CD4-positive, alpha-beta T cell treated with Interleukin-15 for 4 hours (primary cell): ENCODE data around the gene RBMS3.

Experiments used
- DNase-seq: peaks from one replicate; pipeline ENCODE4 v3.0.0-alpha.2; 2020; ENCODE audit warnings: low spot score

Gene RBMS3

DNA sequence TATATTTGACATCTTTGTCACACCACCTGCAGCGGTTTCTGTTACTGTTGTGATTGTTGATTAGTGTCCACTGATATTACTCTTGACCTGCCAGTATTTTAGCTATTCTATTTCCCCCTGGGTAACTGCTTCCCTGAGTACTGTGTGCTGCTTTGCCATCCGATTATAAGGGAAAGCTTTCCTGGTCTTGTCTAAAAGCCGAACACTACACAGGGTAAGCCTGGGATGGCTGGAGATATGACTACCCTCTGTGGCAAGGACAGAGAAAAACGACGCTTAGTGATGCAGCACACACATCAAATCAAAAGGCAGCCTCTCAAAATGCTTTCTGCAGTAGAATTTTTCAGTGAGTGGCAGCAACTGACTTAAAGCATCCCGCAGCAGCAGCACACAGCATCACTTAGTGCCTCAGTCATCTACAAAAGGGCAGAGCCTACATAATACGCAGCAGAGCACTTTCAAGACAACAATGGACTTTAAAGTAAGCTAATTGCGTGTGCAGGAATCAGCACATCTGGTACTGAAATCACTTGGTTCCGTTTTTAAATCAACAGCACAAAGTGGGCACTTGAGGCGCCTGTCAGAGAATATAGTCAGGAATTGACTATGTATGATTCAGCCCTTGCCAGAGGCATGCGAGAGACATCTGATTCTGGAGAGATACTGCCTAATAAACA lies 669.2 kb downstream of the RBMS3 start:
- DNase-seq = no peak

DNA sequence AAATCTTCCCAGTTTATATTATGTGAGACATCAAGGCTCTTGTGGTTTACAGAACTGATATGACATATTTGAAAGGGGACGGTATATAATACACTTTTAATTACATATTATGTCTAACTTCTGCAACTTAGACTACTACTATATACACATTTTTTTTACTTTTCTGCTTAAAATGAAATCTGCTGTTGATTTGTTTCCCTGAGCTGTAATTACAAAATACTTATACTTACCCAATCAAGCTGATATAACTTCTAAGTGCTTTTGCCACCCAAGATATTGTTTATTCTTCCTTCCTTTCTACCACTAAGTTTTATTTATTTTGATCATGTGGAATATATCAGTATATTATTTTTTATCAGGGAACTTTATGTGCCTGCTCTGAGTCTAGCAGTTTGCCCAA lies 671.6 kb downstream of the RBMS3 start:
- DNase-seq = no peak

DNA sequence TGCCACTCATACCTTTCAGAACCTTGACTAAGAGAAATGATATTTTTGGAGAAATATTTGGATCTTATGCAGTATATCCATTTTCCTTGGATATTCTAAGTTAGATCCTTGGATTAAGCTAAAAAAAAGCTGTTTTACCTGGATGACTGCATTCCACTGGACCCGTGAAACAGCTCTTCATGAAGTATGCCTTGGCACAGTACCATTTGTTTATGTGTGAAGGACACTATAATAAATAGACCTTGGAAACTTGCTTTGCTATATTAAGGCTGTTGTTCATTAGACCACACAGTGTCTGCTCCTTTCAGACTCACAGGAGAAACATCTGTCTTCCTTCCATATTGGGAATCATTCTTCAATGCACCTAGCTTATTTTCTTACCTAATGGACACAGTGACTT lies 674.5 kb downstream of the RBMS3 start:
- DNase-seq = no peak

DNA sequence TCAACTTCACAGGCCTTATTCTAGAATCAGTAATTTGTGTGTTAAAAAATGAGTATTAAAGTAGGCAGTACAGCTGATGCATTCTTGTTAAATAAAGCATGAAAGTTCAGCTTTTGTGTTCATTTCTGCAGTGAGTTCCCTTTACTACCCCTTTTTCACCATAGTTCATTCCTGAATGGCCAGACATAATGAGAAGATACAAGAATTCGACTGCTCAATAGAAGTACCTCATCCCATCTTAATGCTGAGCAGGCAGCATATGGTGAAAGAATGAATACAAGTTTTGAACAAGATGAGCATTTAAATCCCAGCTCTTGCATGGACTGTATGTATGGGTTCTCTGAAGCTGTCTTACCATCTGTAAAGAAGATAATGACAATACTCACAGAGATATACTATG lies 677.9 kb downstream of the RBMS3 start:
- no peak for DNase-seq

DNA sequence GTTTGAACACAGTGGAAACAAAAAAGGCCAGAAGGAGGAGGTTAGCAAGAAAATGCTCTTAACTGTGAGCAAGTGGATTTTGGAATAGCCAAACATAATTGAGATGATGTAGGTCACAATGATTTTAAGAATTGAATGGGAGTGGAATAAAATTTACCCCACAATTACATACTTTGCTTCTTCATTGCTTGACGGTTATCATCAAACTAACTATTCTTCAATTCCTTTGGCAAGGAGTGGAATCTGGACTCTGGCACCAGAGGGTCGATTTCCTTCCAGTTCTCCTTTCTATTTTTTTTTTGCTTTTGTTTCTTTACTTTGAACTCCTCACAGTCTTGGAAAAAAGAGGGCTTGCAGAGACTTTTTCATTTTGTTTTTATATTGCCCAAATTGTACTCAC lies 691.0 kb downstream of the RBMS3 start:
- no peak for DNase-seq

DNA sequence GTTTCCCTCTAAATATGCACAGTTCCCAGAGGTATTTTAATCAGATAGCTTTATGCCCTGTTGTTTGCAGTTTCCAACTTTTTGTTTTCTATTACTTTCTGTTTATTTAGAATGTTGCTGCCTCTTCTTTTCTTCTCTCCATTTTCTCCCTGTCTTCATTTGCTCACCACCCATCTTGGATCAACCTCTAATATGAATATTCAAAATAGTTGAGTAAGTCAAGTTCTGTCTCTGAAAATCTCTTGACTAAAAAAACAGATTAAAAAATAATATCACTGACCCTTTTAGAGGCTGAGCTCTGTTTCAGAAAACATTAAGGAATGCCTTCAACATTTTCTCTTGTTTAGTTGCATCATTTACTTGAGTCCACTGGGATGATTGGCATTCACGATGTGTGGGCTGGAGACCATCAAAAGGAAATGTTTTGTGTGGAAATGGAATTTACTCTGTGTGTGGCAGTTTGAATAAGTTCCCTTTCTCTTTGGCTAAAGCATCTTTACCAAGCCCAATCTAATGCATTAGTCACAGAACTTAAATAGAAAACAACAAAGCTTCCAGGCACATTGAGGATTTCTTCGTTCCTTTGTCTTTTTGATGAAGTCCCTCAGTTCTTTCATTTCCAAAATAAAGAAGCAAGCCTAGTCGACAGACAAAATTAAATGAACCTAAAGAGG lies 691.6 kb downstream of the RBMS3 start:
- no peak for DNase-seq

DNA sequence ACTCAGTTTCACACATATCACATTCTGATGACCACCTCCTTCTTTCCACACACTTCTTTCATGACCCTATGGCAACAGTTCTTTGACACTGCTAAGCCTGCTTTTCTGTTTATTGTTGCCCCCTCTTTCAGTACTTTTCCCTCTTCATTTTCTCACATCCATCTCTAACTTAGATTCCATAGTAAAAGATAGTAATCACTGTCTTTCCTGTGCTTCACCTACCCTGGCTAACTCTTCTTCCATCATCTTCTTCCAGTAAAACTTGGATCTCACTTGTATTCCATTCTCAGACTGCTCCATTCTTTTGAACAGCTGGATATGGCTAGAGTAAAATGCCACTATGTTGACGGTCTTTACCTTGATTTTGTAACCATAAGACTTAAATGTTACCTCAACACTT lies 692.9 kb downstream of the RBMS3 start:
- no peak for DNase-seq

DNA sequence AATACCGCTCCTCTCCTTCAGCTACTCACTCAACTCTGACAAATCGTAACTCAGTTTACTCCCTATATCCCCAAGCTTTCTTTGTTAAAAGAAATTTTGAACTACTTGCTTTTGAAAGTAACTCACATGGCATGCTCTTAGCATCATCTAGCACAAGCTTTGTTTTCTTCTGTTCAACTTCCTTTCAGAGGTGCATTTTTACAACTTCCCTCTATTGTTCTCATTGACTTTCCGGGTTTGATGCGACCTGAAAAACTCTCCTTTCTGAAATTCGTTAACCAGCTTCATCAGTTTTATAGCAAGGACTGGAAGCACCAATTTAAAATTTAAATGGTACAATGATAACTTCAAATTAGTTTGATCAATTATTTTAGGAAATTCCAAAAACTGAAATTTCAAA lies 696.0 kb downstream of the RBMS3 start:
- DNase-seq = no peak

DNA sequence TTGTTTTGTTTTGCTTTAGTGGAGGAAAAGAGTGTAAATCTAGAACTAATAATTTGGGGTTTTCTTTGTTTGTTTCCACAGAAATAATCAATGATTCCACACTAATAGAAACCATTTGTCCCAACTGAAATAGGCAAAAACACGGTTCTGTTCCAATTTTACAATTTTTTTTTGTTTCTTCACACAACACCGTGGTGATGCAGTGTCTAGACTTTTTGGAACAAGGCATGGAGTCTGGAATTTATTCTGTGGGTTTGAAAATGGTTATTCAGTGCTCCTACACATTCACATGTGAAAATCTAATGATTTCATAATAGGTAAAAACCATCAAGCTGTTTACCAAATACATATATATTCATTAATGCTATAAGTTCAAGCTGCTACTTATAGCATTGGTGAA lies 696.5 kb downstream of the RBMS3 start:
- no peak for DNase-seq

DNA sequence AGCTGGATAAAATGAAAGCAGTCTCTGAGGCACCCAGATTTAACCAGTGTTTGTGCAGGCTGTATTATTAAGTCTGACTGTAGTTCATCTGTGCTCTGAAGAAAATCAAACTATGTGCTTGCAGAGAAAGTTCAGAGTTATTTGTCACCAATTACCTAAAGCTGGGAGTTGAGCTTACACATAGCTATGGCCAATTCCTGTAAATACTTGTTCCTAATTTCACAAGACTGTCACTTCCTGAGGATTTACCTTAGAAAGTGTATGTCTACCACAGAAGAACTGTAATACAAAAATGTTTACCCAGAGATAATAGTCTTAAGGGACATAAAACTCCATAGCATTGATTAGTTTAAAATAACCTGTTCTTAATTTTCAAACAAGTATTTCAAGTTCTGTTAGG lies 697.2 kb downstream of the RBMS3 start:
- DNase-seq = no peak

DNA sequence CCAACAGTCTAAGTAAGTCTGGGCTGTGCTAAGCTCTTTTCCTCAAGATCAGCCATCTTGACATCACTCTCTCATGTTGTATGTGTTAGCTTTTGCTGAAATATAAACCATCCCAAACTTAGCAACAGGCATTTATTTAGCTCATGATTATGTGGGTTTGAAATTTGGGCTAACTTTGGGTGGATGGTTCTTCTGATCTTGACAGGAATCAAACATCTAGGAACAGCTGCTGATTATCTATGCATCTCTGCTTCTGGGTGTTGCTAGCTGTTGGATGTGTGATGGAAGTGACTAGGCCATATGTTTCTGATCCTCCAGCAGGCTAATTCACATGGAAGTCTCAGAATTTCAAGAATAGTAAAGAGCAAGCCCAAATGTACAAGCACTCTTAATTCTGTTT lies 710.3 kb downstream of the RBMS3 start:
- no peak for DNase-seq

DNA sequence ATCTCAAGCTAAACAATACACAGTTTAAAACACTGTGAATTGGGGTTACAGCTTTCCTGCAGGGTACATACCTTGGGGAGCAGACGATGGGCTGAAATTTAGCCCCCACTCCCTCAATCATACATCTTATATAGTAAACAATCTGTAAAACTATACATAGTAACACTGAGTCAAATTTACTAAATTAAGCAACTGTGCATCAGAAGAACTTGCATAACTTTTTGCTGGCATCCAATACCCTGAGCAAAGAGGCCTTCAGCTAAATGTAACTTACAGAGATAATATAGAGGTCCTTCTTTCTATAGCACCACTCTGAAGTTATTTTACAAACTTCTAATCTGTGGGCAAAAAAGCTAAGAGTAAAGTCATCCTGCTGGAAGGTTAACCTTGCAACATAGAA lies 721.9 kb downstream of the RBMS3 start:
- no peak for DNase-seq

DNA sequence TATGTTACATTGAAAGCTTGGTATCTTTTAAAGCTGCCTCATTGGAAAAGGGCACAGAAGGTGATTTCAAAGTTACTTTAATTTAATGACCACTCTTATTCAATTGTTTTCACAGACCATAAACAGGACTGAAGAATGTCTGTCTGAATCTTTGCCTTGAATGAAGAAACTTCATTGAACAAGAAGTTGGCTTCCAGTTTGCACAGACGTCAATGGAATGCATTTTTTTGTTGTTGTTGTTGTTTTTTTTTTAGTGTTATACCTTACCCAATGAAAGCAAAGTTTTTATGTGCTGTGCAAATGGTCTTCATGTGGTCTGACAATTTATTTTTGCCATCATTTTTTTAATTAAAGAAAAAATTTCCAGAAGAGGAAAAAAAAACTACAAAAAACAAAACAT lies 722.9 kb downstream of the RBMS3 start:
- DNase-seq = no peak

DNA sequence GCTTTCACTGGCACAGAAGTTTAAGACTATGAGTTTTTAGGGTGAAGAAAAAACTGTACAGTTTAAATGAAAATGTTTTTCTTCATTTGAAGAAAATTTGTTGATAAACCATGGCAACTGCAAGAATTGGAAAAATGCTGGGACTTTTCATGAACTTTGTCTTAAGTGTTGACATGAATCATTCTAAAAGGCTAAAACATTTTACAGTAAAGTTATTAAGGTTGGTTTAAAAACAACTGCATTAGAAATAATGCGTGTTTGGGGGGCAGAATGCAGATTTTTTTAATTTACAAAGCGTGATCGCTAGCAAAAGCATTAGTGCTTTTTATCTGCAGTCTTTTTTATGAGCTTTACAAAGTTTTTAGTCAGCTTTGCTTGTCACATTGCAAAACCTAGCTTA lies 723.6 kb downstream of the RBMS3 start:
- no peak for DNase-seq

DNA sequence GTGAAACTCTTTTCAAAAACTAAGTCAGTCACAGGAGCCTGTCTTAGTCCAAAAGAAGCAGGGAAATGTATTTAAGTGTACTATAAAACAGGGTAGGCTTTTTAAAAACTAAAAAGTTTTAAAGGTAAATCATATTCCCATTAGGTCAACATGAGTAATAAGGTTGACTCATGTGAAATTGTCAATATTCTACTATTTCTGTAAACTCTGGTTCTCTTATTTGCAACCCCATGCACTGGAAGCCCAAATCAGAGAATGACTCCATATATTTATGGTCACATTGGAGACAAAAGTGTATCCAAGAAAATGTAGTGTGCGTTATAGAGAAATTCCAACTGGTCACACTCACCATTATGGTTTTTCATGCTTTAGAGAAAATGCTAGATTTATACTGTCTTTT lies 725.2 kb downstream of the RBMS3 start:
- DNase-seq = no peak

DNA sequence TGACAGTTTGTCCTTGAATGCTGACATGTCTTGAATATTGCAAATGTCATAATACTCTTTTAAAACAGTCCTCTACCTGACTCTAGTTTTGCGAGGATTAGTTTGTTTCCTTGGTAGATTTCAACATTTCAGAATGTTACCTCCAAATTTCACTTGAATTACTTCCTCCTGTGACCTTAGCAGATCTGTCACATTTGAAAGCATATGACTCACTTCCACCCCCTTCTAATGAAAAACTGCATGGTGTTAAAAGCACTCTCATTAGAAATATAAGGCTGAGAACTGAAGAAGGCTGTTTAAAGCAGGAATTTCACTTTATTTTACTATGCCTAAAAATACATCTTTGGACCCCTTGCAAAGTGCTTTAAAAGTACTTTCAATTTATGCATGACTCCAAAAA lies 726.8 kb downstream of the RBMS3 start:
- no peak for DNase-seq

DNA sequence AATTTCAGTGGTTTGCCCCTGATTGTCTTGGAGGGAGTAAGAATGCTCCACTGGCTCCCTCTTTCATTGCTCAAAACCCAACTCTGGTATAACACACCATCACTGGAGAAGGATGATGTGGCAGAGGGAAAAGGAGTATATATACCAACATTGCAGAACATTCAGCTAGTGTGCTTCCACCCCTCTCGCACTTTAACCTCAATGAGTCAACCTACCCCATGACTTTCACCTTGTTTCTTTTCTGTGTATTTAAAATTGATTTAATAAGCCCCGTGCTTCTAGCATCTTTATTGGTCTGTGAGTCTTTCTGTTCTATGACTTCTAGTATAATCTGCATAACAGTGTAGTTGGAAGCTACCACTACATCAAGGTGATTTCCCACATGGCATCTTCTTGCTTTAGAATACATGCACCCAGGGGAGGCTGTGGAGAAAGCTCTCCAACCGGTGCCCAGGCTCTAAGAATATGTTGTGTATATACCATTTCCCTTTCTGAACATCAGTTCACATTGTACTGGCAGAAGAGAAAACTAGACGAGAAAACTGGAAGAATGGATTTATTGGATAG lies 730.4 kb downstream of the RBMS3 start:
- DNase-seq = no peak

DNA sequence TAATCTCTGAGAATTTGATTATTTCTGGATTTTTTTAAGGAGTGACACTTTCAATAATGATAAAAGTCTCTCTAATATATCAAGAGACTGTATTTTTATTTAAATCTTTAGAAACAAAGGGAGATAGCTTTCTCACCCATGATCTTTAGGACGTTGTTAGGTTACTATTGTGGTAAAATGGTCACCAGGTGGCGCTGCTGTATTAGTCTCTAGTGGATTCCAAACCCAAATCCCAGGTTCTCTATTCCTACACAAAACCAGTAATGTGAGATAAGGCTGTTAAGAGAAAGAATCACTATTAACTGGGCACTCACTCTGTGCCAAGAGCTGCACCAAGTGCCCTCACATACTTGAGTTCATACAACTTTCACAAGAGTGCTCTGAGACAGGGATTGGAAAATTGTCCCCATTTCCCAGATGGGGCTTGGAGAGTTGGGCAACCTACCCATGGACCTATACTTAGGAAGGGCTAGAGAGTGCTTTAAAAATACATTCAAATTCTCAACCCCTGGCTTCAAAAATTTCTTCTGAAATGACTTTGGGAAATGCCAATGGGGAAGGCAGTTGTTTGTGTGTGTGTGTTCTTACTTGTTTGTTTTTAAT lies 732.2 kb downstream of the RBMS3 start:
- peak; percentile 34 for DNase-seq

DNA sequence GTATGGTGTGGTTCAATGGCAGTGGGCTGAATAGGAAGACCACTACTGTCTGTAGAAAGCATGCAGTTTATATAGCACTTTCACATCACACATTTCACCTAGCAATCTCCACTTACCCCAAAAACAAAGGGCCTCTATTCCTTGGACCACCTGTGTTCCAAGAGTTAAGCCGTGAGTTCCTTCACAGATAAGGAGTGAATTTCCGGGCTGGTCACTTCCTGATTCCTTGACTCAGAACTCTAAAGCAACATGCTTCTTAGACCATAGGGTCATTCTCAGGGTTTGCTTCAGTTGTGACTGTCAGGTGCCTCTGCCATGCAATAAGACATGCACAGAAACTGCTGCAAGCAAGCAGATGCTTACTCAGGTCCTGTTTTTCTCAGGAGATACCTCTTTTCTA lies 737.0 kb downstream of the RBMS3 start:
- no peak for DNase-seq

DNA sequence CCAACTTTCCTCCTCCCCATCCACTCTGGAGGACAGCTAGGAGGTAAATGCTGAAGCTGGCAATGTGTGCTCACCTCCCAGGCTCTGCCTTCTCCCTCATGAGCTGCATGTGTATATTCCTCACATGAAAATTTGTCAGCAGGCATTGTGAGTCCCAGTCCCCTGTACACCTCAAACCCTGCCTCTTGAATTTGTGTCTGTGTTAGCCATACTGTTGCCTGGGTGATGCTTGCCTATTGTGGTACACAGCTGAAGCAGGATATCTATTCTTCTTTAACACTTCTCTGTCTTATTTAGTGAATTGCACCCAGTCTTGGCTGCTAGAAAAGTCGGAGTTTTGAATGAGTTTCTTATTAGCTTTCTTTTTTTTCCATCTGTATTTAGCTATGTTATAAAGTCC lies 739.5 kb downstream of the RBMS3 start:
- DNase-seq = no peak

DNA sequence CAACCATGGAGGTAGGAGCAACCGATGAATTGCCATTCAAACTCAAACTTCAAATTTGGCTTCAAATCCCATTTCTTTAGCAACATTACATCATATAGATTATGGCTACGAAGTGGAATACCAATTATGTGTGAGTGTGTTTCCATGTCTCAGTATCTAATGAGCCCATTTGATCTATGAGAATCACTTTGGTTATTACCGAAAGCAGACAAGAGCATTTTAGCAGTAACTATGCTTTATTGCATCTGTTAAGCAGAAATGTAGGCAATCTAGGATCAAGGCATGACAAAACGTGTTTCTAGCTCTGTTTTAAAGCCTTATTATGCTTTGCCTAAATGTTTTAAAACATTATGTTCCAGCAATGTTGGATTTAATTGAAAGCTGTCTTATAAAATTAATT lies 743.6 kb downstream of the RBMS3 start:
- no peak for DNase-seq

DNA sequence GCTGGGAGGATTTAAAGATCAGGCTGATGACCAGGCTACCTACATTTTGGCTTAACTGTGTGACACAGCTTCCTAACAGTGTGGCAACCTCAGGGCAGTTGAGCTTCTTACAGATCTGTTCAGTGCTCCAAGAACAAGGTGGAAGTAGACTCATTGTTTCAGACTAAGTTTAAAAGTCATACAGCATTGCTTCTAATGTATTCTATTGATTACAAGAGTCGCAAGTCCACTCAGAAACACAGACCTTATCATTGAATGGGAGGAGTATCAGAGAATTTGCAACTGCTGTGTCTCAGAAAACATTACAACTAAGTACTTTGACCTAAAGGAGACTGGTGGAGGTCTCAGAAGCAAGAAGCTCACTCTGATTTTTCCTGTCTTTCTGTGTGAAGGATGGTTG lies 746.0 kb downstream of the RBMS3 start:
- DNase-seq = no peak

DNA sequence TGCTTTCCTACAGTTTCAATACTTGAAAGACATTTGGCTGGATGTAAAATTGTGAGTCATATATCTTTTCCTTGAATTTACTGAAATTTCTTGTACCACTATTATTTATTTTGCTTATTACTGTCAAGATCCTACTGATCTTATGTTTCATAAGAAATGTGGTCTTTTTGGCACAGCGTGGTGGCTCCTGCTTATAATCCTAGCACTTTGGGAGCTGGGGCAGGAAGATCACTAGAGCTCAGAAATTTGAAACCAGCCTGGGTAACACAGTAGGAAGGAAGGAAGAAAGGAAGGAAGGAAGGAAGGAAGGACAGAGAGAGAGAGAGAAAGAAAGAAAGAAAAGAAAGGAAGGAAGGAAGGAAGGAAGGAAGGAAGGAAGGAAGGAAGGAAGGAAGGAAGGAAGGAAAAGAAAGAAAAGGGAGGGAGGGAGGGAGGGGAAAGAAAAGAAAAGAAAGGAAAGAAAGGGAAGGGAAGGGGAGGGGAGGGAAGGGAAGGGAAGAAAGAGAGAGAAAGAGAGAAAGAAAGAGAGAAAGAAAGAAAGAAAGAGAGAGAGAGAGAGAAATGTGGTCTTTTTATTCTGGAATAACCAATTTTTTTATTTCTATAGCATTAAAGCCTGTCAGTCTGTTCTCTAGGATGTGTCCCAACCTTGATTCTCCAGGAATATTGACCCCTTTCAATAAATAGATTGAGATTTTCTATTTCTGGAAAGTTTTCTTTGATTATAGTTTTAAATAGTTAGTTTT lies 753.5 kb downstream of the RBMS3 start:
- no peak for DNase-seq
